Activated naive CD8-positive, alpha-beta T cell (primary cell): ENCODE measurements around the gene SGK1.
A peak's percentile ranks its signal among the peaks of the same experiment; 100 is the strongest.
"Not testable (repeated sequence)": the region's sequence is repeated elsewhere in the genome, so short reads cannot be mapped to it uniquely, and the experiment has no call there.

Experiments
- H3K27ac Mint-ChIP-seq: one replicate; pipeline ENCODE4 v1.8.0; 2021; ENCODE audit warnings: mixed read lengths
- H3K27me3 Mint-ChIP-seq: one replicate; pipeline ENCODE4 v1.8.0; 2021; ENCODE audit warnings: mixed read lengths
- H3K36me3 Mint-ChIP-seq: one replicate; pipeline ENCODE4 v1.8.0; 2021; ENCODE audit warnings: mixed read lengths
- H3K4me1 Mint-ChIP-seq: one replicate; pipeline ENCODE4 v1.8.0; 2021; ENCODE audit warnings: low read depth, mixed read lengths
- H3K4me3 Mint-ChIP-seq: one replicate; pipeline ENCODE4 v1.8.0; 2021; ENCODE audit warnings: mild to moderate bottlenecking, mixed read lengths
- H3K9me3 Mint-ChIP-seq: one replicate; pipeline ENCODE4 v1.8.0; 2021; ENCODE audit warnings: low read depth, mixed read lengths

SGK1 gene

DNA sequence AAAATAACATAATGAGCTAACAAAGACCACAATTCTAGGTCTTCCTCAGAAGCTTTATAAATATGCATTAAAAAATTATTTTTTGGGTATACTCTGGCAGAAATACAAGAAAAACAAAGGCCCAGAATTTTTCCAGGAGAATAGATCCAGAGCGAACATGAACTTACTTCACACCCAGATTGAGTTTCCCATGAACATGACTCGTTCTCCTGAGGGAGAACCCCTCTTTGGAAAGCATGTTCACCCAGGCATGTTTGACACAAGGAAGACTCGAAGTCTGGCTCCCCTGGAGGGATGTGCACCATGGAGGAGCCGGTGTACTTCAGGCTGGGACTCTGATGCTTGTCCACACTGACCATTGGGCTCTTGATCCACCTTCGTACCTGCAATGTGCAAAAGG, 56.1 kb downstream of the SGK1 start:
- H3K9me3 Mint-ChIP-seq: no peaks in the 10 kb centered on the region
- peaks cover 3% of the 10 kb centered on the region for H3K4me1 Mint-ChIP-seq
- H3K27ac Mint-ChIP-seq: no peak overlapping the region
- no peaks in the 10 kb centered on the region for H3K36me3 Mint-ChIP-seq
- no peak overlapping the region for H3K4me3 Mint-ChIP-seq
- no peaks in the 10 kb centered on the region for H3K27me3 Mint-ChIP-seq

DNA sequence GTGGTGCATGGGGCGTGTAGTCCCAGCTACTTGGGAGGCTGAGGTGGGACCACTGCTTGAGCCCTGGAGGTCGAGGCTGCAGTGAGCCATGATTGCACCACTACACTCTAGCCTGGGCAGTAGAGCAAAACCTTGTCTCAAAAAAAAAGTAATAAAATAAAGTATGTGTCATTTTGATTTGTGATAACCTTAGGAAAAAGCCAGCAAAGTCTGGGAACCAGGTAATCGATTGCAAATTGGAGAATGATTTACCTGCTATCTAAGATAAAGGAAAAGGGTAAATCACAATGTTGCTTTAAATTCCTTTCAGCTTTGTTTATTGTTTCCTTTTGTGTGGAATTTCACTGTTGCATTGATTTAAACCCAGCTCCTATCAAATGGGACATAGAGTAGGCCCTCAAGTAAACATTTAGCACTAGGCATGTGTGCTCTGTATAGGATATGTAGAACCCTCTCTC, 59.0 kb downstream of the SGK1 start:
- Mint-ChIP-seq H3K9me3 (no peaks in the 10 kb centered on the region), H3K4me1 (peaks cover 6% of the 10 kb centered on the region), H3K4me3 (no peak overlapping the region), H3K27ac (no peak overlapping the region), H3K36me3 (peaks cover 3% of the 10 kb centered on the region), H3K27me3 (no peaks in the 10 kb centered on the region)

- Mint-ChIP-seq H3K27ac (no peak overlapping the region), H3K4me1 (peaks cover 7% of the 10 kb centered on the region), H3K36me3 (peaks cover 3% of the 10 kb centered on the region), H3K4me3 (no peak overlapping the region), H3K27me3 (no peaks in the 10 kb centered on the region), H3K9me3 (no peaks in the 10 kb centered on the region)
These were observed 60.4 kb downstream of the SGK1 start for GRCh38 chr6:134257516-134257915.

DNA sequence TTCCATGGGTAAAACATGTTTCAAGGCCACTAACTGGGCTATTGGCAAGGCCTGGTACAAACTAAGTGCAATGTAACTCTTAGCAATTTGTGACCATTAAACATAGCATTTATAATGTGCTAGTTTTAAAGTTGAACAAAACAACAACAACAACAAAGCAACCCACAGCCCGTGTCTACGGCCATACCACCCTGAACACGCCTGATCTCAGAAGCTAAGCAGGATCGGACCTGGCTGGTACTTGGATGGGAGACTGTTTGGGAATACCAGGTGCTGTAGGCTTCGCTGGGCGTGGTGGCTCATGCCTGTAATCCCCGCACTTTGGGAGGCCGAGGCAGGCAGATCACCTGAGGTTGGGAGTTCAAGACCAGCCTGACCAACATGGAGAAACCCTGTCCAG, 61.0 kb downstream of the SGK1 start:
- Mint-ChIP-seq H3K9me3 (no peaks in the 10 kb centered on the region), H3K27me3 (no peaks in the 10 kb centered on the region), H3K4me3 (no peak overlapping the region), H3K4me1 (peaks cover 9% of the 10 kb centered on the region), H3K27ac (no peak overlapping the region), H3K36me3 (peaks cover 3% of the 10 kb centered on the region)

GRCh38 chr6:134255280-134255679, 62.6 kb downstream of the SGK1 start:
- not testable (repeated sequence) for H3K9me3 Mint-ChIP-seq, H3K4me3 Mint-ChIP-seq, H3K27me3 Mint-ChIP-seq, H3K27ac Mint-ChIP-seq, H3K36me3 Mint-ChIP-seq
- H3K4me1 Mint-ChIP-seq: peaks cover 16% of the 10 kb centered on the region

GRCh38 chr6:134254118-134254517, 63.8 kb downstream of the SGK1 start:
- peaks cover 3% of the 10 kb centered on the region for H3K36me3 Mint-ChIP-seq
- no peaks in the 10 kb centered on the region for H3K27me3 Mint-ChIP-seq
- H3K4me3 Mint-ChIP-seq: no peak overlapping the region
- H3K4me1 Mint-ChIP-seq: peaks cover 28% of the 10 kb centered on the region
- H3K9me3 Mint-ChIP-seq: no peaks in the 10 kb centered on the region
- H3K27ac Mint-ChIP-seq: no peak overlapping the region

- peaks cover 32% of the 10 kb centered on the region for H3K4me1 Mint-ChIP-seq
- no peak overlapping the region for H3K27ac Mint-ChIP-seq
- no peak overlapping the region for H3K4me3 Mint-ChIP-seq
- no peaks in the 10 kb centered on the region for H3K9me3 Mint-ChIP-seq
- H3K27me3 Mint-ChIP-seq: no peaks in the 10 kb centered on the region
- H3K36me3 Mint-ChIP-seq: peaks cover 3% of the 10 kb centered on the region
These were observed 64.2 kb downstream of the SGK1 start for GRCh38 chr6:134253681-134254080.

GRCh38 chr6:134251320-134251719, 66.6 kb downstream of the SGK1 start:
- H3K4me1 Mint-ChIP-seq: peaks cover 50% of the 10 kb centered on the region
- H3K36me3 Mint-ChIP-seq: peaks cover 2% of the 10 kb centered on the region
- no peaks in the 10 kb centered on the region for H3K9me3 Mint-ChIP-seq
- no peaks in the 10 kb centered on the region for H3K27me3 Mint-ChIP-seq
- no peak overlapping the region for H3K4me3 Mint-ChIP-seq
- no peak overlapping the region for H3K27ac Mint-ChIP-seq

DNA sequence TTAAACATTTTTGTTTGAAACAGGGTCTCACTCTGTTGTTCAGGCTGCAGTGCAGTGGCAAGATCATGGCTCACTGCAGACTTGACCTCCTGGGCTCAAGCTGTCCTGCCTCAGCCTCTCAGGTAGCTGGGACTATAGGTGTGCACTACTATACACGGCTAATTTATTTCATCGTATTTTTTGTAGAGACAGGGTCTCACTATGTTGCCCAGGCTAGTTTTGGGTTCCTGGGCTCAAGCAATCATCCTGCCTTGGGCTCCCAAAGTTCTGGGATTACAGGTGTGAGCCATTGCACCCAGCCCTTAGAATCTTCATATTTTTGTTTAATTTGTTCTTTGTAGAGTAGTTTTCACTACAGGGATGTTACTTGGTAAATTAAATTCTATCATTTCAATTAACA, 67.1 kb downstream of the SGK1 start:
- H3K27me3 Mint-ChIP-seq: no peaks in the 10 kb centered on the region
- no peak overlapping the region for H3K4me3 Mint-ChIP-seq
- H3K27ac Mint-ChIP-seq: no peak overlapping the region
- no peaks in the 10 kb centered on the region for H3K9me3 Mint-ChIP-seq
- no peaks in the 10 kb centered on the region for H3K36me3 Mint-ChIP-seq
- H3K4me1 Mint-ChIP-seq: peaks cover 55% of the 10 kb centered on the region

DNA sequence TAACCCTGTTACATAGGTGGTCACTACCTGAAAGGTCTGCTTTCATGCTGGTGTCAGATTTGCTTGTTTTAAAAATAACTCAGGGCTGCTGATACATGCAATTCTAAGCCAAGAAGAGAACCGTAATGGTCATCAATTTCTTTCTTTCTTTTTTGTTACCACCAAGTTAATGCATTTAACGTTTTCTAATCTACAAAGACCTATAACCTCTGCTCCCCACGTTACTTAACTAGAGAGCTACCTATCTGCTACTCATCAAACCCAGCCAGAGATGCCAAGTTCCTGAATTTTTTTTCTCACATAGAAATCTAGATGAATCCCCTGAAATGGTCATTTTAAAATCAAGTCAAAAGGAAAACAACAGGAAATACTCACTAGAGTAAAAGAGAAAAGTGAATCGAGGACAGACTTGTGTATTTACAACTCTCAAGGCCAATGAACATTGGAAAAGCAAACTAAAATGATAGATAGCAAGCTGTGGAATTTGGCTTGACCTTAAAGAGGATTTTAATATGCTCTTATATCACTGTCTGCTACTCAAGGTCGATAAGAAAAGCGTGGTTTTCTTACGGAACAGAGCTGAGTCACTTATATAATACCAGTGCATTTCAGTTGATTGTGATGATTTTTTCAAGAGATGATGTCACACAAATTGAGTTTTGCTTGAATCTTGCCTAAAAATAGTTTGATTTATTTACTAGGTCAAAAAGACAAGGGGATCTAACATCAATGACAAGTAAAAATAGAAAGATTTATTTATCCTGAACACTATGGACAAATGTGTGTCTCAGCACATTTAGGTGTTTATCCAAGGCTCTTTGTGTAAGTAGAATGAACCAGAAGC, 67.9 kb downstream of the SGK1 start:
- peaks cover 63% of the 10 kb centered on the region for H3K4me1 Mint-ChIP-seq
- peak overlapping the region; percentile 72 for H3K4me3 Mint-ChIP-seq

DNA sequence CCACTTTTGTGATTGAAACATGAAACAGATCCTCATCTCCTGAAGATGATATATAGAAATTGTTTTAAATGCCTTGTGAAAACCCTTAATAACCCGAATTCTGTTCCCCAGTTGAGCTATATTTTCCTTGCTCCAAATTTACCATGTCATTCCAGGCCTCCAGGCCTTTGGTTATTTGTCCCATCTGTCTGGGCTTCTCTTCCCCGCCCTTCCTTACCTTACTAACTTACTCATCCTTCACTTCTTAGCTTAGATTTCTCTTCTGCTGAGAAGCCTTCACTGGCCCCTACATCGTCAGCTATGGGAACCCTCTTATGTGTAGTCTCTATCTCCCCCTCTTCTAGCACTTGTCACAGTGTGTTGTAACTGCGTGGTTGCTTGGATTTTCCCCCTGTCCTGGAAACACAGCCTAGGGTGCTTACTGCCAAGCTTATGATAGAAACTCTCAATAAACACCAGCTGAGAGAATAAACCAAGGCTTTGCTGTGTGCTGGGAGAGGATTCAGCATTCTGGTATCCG, 68.6 kb downstream of the SGK1 start:
- H3K4me3 Mint-ChIP-seq: peak overlapping the region; percentile 72
- no peaks in the 10 kb centered on the region for H3K27me3 Mint-ChIP-seq
- no peaks in the 10 kb centered on the region for H3K9me3 Mint-ChIP-seq
- peak overlapping the region; percentile 72 for H3K27ac Mint-ChIP-seq
- H3K4me1 Mint-ChIP-seq: peaks cover 64% of the 10 kb centered on the region
- no peaks in the 10 kb centered on the region for H3K36me3 Mint-ChIP-seq

More for the DNA sequence above, 67.9 kb downstream of the SGK1 start:
- Mint-ChIP-seq H3K36me3 (no peaks in the 10 kb centered on the region), H3K9me3 (no peaks in the 10 kb centered on the region), H3K27ac (peak overlapping the region; percentile 72), H3K27me3 (no peaks in the 10 kb centered on the region)

GRCh38 chr6:134247844-134248580, 69.9 kb downstream of the SGK1 start:
- H3K27ac Mint-ChIP-seq: peak overlapping the region; percentile 96
- no peaks in the 10 kb centered on the region for H3K36me3 Mint-ChIP-seq
- peak overlapping the region; percentile 72 for H3K4me3 Mint-ChIP-seq
- no peaks in the 10 kb centered on the region for H3K27me3 Mint-ChIP-seq
- H3K4me1 Mint-ChIP-seq: peaks cover 65% of the 10 kb centered on the region
- H3K9me3 Mint-ChIP-seq: no peaks in the 10 kb centered on the region

DNA sequence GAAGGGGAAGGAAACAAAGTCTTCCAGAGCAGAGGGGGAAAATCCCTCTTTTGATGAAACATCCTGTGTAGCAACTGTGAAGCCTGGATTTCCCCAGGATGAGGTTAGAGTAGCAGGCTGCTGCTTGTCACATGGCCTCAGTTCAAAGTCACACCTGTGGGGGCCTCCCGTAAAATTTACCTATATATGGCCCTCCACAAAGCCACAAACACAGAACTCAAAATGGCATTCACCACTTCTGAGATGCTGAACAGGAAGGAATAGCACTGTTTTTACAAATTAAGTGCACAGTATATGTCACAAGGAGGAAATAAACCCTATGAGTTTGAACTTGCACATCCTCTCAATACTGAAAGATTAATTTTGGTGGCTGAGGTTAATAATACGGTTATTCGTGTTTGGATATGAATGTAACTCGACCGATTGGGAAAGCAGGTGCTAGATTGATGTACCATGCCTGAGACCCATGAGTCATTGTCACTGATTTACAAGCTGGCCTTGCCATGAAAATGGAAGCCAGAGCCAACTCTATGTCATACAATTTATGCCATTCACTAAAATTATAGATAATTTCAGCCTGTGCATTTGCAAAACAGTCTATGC, 70.6 kb downstream of the SGK1 start:
- Mint-ChIP-seq H3K9me3 (no peaks in the 10 kb centered on the region), H3K36me3 (no peaks in the 10 kb centered on the region), H3K4me3 (peak overlapping the region; percentile 72), H3K27ac (peak overlapping the region; percentile 96), H3K4me1 (peaks cover 64% of the 10 kb centered on the region), H3K27me3 (no peaks in the 10 kb centered on the region)

DNA sequence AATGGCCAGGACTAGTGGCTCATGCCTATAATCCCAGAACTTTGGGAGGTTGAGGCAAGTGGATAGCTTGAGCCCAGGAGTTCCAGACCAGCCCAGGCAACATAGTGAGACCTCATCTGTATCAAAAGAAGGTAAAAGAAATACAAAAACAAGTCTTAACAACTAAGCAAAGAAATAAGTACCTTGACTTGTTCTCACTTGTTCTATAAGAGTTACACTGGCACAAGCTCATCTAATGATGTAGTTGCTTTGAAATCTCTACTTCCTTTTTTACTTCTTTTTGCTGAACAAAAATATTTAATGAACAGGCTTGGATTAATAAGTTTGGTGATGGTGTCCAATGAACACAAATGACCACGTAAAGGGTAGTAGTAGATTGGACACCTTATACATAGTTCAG, 72.2 kb downstream of the SGK1 start:
- no peaks in the 10 kb centered on the region for H3K27me3 Mint-ChIP-seq
- peaks cover 2% of the 10 kb centered on the region for H3K36me3 Mint-ChIP-seq
- no peak overlapping the region for H3K4me3 Mint-ChIP-seq
- H3K27ac Mint-ChIP-seq: peak overlapping the region; percentile 85
- no peaks in the 10 kb centered on the region for H3K9me3 Mint-ChIP-seq
- H3K4me1 Mint-ChIP-seq: peaks cover 68% of the 10 kb centered on the region

DNA sequence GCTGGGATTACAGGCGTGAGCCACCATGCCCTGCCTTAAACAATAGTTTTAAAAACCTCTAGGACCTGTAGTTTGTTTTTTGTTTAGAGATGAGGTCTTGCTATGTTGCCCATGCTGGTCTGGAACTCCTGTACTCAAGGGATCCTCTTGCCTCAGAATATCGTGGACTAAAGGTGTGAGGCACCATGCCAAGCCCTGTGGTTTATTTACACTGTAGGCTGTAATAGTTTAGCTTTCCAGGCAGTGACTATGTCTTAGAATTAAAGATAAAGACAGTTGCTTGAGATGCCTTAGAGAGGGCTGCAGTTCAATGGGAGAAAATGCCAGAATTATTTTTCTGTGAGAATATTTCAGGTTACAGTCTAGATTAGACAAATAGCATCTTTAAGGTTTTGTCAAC, 72.9 kb downstream of the SGK1 start:
- Mint-ChIP-seq H3K9me3 (no peaks in the 10 kb centered on the region), H3K27me3 (no peaks in the 10 kb centered on the region), H3K4me1 (peaks cover 68% of the 10 kb centered on the region), H3K27ac (peak overlapping the region; percentile 85), H3K36me3 (peaks cover 2% of the 10 kb centered on the region), H3K4me3 (no peak overlapping the region)
